AG04449 (cell line): Measurements from ENCODE around the gene TAP1.

Experiments
- CTCF ChIA-PET: fragments of 350-600 bp; formaldehyde crosslinking; extraction: SDS; loops from one replicate; lab custom pipeline; 2021; ENCODE audit warnings: antibody characterized with exemption; lab: Yijun Ruan, JAX
- POLR2A ChIA-PET: fragments of 400-600, 350-600 bp; formaldehyde crosslinking; extraction: SDS; loops from one replicate; lab custom pipeline; 2020; ENCODE audit warnings: antibody characterized with exemption, inconsistent platforms; lab: Yijun Ruan, JAX
- DNase-seq: peaks from one replicate; pipeline ENCODE4 v3.0.0-alpha.2; 2010; ENCODE audit warnings: low read depth, low spot score
- H3K4me3 ChIP-seq: 2 replicates; pipeline ENCODE4 v1.5.1; 2011; ENCODE audit warnings: low read depth, mild to moderate bottlenecking, control low read depth, low read length
- CTCF ChIP-seq: IDR thresholded peaks from one replicate; pipeline ENCODE4 v1.5.1; 2011; ENCODE audit warnings: mild to moderate bottlenecking, moderate library complexity, low read length, control low read depth, inconsistent platforms; ENCODE audit not compliant: insufficient read depth; ENCODE audit errors: missing control alignments

TAP1 gene

GRCh38 chr6:32839356-32839755 is 14.1 kb downstream of the TAP1 start:
- ChIA-PET POLR2A (interaction anchor here (1.8 to 2.7 kb wide), 3 partner anchors 11 to 133 kb away, joined by 6 to 38 read pairs (median 22); partner anchors contain the start of genes PSMB9 and TAP1), CTCF (interaction anchor here (0.8 to 11.4 kb wide), 28 partner anchors 8 to 357 kb away, joined by 3 to 402 read pairs (median 6); partner anchors contain the start of genes HLA-DMA, PSMB9 and TAP1)
- TF ChIP-seq CTCF = no peak
- no peak for DNase-seq
- no peak overlapping the region for H3K4me3 ChIP-seq

GRCh38 chr6:32838114-32838958 is 15.2 kb downstream of the TAP1 start, which contains the start of gene TAP2:
TSS of gene TAP2 (minus strand) at chr6:32838739. CDS start at chr6:32838233, 506 bp downstream.
- CTCF ChIA-PET = interaction anchor here (0.6 to 11.4 kb wide), 42 partner anchors 9 to 643 kb away, joined by 3 to 402 read pairs (median 5); partner anchors contain the start of genes BRD2, HLA-DMA, PSMB9 and TAP1
- POLR2A ChIA-PET = interaction anchor here (1.3 to 2.7 kb wide), 5 partner anchors 10 to 134 kb away, joined by 4 to 38 read pairs (median 6); partner anchors contain the start of genes PSMB9 and TAP1
- peak within 1 kb of the TSS; percentile 96 for H3K4me3 ChIP-seq
- TF ChIP-seq CTCF = peak; percentile 97
- peak; percentile 47 for DNase-seq

- peak overlapping the region; percentile 96 for H3K4me3 ChIP-seq
Measured at GRCh38 chr6:32837651-32838113, 15.8 kb downstream of the TAP1 start.

GRCh38 chr6:32836873-32837272 is 16.6 kb downstream of the TAP1 start:
- TF ChIP-seq CTCF = no peak
- POLR2A ChIA-PET = interaction anchor here (2.7 kb wide), 1 partner anchor 136 kb away, joined by 38 read pairs; no protein-coding TSS in a partner anchor
- DNase-seq = no peak
- CTCF ChIA-PET = interaction anchor here (3.9 to 11.4 kb wide), 5 partner anchors 10 to 117 kb away, joined by 25 to 402 read pairs (median 91); partner anchors contain the start of genes HLA-DMA, PSMB9 and TAP1
- no peak overlapping the region for H3K4me3 ChIP-seq

More at GRCh38 chr6:32837651-32838113, 15.8 kb downstream of the TAP1 start:
- ChIA-PET CTCF (interaction anchor here (1.0 to 11.4 kb wide), 23 partner anchors 11 to 424 kb away, joined by 3 to 402 read pairs (median 9); partner anchors contain the start of genes BRD2, HLA-DMA, PSMB9 and TAP1), POLR2A (interaction anchor here (1.3 to 2.7 kb wide), 5 partner anchors 10 to 135 kb away, joined by 4 to 38 read pairs (median 6); partner anchors contain the start of genes PSMB9 and TAP1)
- DNase-seq = no peak
- TF ChIP-seq CTCF = no peak

GRCh38 chr6:32835167-32835893 is 18.2 kb downstream of the TAP1 start:
- no peak overlapping the region for H3K4me3 ChIP-seq
- TF ChIP-seq CTCF = no peak
- ChIA-PET CTCF (interaction anchor here (1.2 to 1.6 kb wide), 3 partner anchors 9 to 422 kb away, joined by 4 to 7 read pairs (median 4); no protein-coding TSS in a partner anchor), POLR2A (no interaction called here)
- DNase-seq = no peak
